Neural progenitor cell (in vitro differentiated cells): Measurements from ENCODE around the gene CCDC178. TPM values are rescaled to one million over a fixed set of nuclear protein-coding genes. Genes with fewer than 3 reads are reported as not detected.

ENCODE experiments used
- DNase-seq: peaks from one replicate; pipeline ENCODE4 v3.0.0-alpha.2; 2016; ENCODE audit warnings: low spot score
- H2AFZ ChIP-seq: fragments of 200-600 bp; sonication (generic); replicated peaks from 2 replicates; pipeline ENCODE4 v1.6.1; 2016; ENCODE audit warnings: antibody characterized with exemption
- H3F3A ChIP-seq: fragments of 200-600 bp; sonication (generic); 2 replicates; pipeline ENCODE4 v1.6.1; 2016; ENCODE audit warnings: antibody characterized with exemption, low read depth
- H3K27ac ChIP-seq: fragments of 200-600 bp; sonication (generic); 2 replicates; pipeline ENCODE4 v1.5.1; 2016; ENCODE audit warnings: mild to moderate bottlenecking
- H3K27me3 ChIP-seq: fragments of 200-600 bp; sonication (generic); 2 replicates; pipeline ENCODE4 v1.6.1; 2016; ENCODE audit warnings: mild to moderate bottlenecking, moderate library complexity
- H3K36me3 ChIP-seq: fragments of 200-600 bp; sonication (generic); 2 replicates; pipeline ENCODE4 v1.5.1; 2016
- H3K4me1 ChIP-seq: fragments of 200-600 bp; sonication (generic); 2 replicates; pipeline ENCODE4 v1.6.1; 2016; ENCODE audit warnings: mixed run types
- H3K4me2 ChIP-seq: fragments of 200-600 bp; sonication (generic); 2 replicates; pipeline ENCODE4 v1.6.1; 2016
- H3K4me3 ChIP-seq: fragments of 200-600 bp; sonication (generic); 2 replicates; pipeline ENCODE4 v1.5.1; 2016
- H3K79me2 ChIP-seq: fragments of 200-600 bp; sonication (generic); 2 replicates; pipeline ENCODE4 v1.6.1; 2016; ENCODE audit warnings: low read depth
- H3K9ac ChIP-seq: fragments of 200-600 bp; sonication (generic); 2 replicates; pipeline ENCODE4 v1.6.1; 2016
- H3K9me3 ChIP-seq: fragments of 200-600 bp; sonication (generic); 2 replicates; pipeline ENCODE4 v1.5.1; 2016; ENCODE audit warnings: low read depth
- H4K20me1 ChIP-seq: fragments of 200-600 bp; sonication (generic); 2 replicates; pipeline ENCODE4 v1.6.1; 2016; ENCODE audit warnings: low read depth
- H3K27ac Mint-ChIP-seq: 3 replicates; pipeline ENCODE4 v1.8.0; 2021; ENCODE audit warnings: mixed read lengths
- H3K27me3 Mint-ChIP-seq: 2 replicates; pipeline ENCODE4 v1.8.0; 2022; ENCODE audit warnings: low read depth, mild to moderate bottlenecking, inconsistent platforms, moderate library complexity, mixed read lengths; ENCODE audit not compliant: insufficient read depth
- H3K36me3 Mint-ChIP-seq: 3 replicates; pipeline ENCODE4 v1.8.0; 2021; ENCODE audit warnings: mixed read lengths
- H3K4me1 Mint-ChIP-seq: 3 replicates; pipeline ENCODE4 v1.8.0; 2021; ENCODE audit warnings: mixed read lengths
- H3K4me3 Mint-ChIP-seq: 3 replicates; pipeline ENCODE4 v1.8.0; 2021; ENCODE audit warnings: mild to moderate bottlenecking, moderate library complexity, mixed read lengths
- H3K9me3 Mint-ChIP-seq: 3 replicates; pipeline ENCODE4 v1.8.0; 2020; ENCODE audit warnings: mixed read lengths
- EZH2 ChIP-seq: fragments of 200-600 bp; sonication (generic); IDR thresholded peaks from 2 replicates; pipeline ENCODE4 v1.6.1; 2017; ENCODE audit warnings: antibody characterized with exemption, mild to moderate bottlenecking, moderate library complexity
- EZH2phosphoT487 ChIP-seq: fragments of 200-600 bp; sonication (generic); IDR thresholded peaks from 2 replicates; pipeline ENCODE4 v1.6.1; 2017; ENCODE audit warnings: antibody characterized with exemption
- total RNA-seq: library from RNA; depleted of rRNA; stranded (reverse); fragments of >200 nt; gene quantifications from 2 replicates; pipeline ENCODE4 v1.2.3, GENCODE V29; 2015; ENCODE audit warnings: low replicate concordance
- TF ChIP-seq, protein P1 (sequence below): fragments of 200-600 bp; sonication (generic); IDR thresholded peaks from 2 replicates; pipeline ENCODE4 v1.5.1; 2017; ENCODE audit warnings: antibody characterized with exemption, mild to moderate bottlenecking

The CCDC178 gene
- total RNA-seq, 1 donor from 2014 or later = 0.51 TPM

GRCh38 chr18:32915516-32915915 lies 525.0 kb downstream of the CCDC178 start:
- Mint-ChIP-seq H3K27ac (no peak overlapping the region), H3K4me3 (no peak overlapping the region), H3K9me3 (no peaks in the 10 kb centered on the region), H3K36me3 (peaks cover 2% of the 10 kb centered on the region), H3K4me1 (peaks cover 12% of the 10 kb centered on the region), H3K27me3 (no peaks in the 10 kb centered on the region)
- no peaks in the 10 kb centered on the region for H3K79me2 ChIP-seq
- H3K27me3 ChIP-seq = no peaks in the 10 kb centered on the region
- TF ChIP-seq EZH2phosphoT487 (no peak), EZH2 (no peak)
- TF ChIP-seq, protein P1, sequence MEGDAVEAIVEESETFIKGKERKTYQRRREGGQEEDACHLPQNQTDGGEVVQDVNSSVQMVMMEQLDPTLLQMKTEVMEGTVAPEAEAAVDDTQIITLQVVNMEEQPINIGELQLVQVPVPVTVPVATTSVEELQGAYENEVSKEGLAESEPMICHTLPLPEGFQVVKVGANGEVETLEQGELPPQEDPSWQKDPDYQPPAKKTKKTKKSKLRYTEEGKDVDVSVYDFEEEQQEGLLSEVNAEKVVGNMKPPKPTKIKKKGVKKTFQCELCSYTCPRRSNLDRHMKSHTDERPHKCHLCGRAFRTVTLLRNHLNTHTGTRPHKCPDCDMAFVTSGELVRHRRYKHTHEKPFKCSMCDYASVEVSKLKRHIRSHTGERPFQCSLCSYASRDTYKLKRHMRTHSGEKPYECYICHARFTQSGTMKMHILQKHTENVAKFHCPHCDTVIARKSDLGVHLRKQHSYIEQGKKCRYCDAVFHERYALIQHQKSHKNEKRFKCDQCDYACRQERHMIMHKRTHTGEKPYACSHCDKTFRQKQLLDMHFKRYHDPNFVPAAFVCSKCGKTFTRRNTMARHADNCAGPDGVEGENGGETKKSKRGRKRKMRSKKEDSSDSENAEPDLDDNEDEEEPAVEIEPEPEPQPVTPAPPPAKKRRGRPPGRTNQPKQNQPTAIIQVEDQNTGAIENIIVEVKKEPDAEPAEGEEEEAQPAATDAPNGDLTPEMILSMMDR = no peak
- H2AFZ ChIP-seq = peak overlapping the region; percentile 57
- H3F3A ChIP-seq = no peaks in the 10 kb centered on the region
- no peaks in the 10 kb centered on the region for H3K9me3 ChIP-seq
- no peaks in the 10 kb centered on the region for H4K20me1 ChIP-seq
- no peak overlapping the region for H3K27ac ChIP-seq
- DNase-seq = no peak
- no peak overlapping the region for H3K4me3 ChIP-seq
- peaks cover under 1% of the 10 kb centered on the region for H3K4me1 ChIP-seq
- H3K36me3 ChIP-seq = no peaks in the 10 kb centered on the region
- H3K4me2 ChIP-seq = no peak overlapping the region
- H3K9ac ChIP-seq = no peak overlapping the region

- TF ChIP-seq EZH2 (no peak), EZH2phosphoT487 (no peak)
- TF ChIP-seq, protein P1 = no peak
- Histone ChIP-seq H3F3A (no peaks in the 10 kb centered on the region), H3K27ac (no peak overlapping the region), H3K27me3 (no peaks in the 10 kb centered on the region), H3K4me2 (no peak overlapping the region), H3K9ac (no peak overlapping the region), H3K36me3 (no peaks in the 10 kb centered on the region), H2AFZ (no peak overlapping the region), H4K20me1 (no peaks in the 10 kb centered on the region), H3K4me1 (peaks cover 12% of the 10 kb centered on the region), H3K79me2 (no peaks in the 10 kb centered on the region), H3K9me3 (no peaks in the 10 kb centered on the region), H3K4me3 (no peak overlapping the region)
- no peaks in the 10 kb centered on the region for H3K27me3 Mint-ChIP-seq
- peaks cover 2% of the 10 kb centered on the region for H3K36me3 Mint-ChIP-seq
- no peak overlapping the region for H3K27ac Mint-ChIP-seq
- DNase-seq = no peak
- no peak overlapping the region for H3K4me3 Mint-ChIP-seq
- peaks cover 32% of the 10 kb centered on the region for H3K4me1 Mint-ChIP-seq
- peaks cover under 1% of the 10 kb centered on the region for H3K9me3 Mint-ChIP-seq
These were observed 528.7 kb downstream of the CCDC178 start for GRCh38 chr18:32911660-32912284.

DNA sequence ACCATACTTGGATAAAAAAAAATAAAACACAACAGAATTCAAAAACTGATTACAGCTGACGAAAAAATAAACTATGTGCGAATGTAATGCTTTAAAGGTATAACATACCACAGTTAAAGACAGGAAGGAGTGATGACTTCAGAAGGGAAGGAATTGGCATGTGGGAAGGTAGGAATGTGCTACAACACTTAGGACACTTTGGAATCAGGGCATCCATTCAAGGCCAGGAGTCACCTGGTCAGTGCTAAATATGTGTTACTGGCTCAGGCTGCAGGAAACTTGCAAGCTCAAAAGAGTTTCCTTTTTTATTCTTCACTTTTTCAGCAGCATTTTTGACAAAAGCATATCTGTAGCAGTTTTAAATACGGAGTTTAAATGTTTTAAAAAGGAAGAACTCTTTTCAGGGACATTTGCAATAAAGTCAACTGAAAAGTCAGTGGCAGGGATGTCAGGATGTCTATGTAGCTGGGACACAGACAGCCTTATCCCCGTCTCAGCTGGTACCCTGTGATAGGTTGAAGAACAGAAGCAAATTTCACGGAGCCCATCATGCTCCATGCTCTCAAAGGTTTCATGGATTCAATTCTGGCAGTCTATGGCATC lies 529.7 kb downstream of the CCDC178 start:
- H3K27ac ChIP-seq = no peak overlapping the region
- no peaks in the 10 kb centered on the region for H3K9me3 ChIP-seq
- H3K4me1 ChIP-seq = peaks cover 12% of the 10 kb centered on the region
- no peaks in the 10 kb centered on the region for H3K36me3 ChIP-seq
- no peak overlapping the region for H3K4me3 ChIP-seq
- H3K27me3 ChIP-seq = no peaks in the 10 kb centered on the region
- DNase-seq = no peak
- H4K20me1 ChIP-seq = no peaks in the 10 kb centered on the region
- H3K9me3 Mint-ChIP-seq = peaks cover 3% of the 10 kb centered on the region
- H3K27ac Mint-ChIP-seq = no peak overlapping the region
- H3K36me3 Mint-ChIP-seq = peaks cover 2% of the 10 kb centered on the region
- H3K9ac ChIP-seq = no peak overlapping the region
- H3K4me3 Mint-ChIP-seq = no peak overlapping the region
- H2AFZ ChIP-seq = no peak overlapping the region
- no peak overlapping the region for H3K4me2 ChIP-seq
- H3K79me2 ChIP-seq = no peaks in the 10 kb centered on the region
- no peaks in the 10 kb centered on the region for H3F3A ChIP-seq
- H3K27me3 Mint-ChIP-seq = no peaks in the 10 kb centered on the region
- H3K4me1 Mint-ChIP-seq = peaks cover 32% of the 10 kb centered on the region
- TF ChIP-seq EZH2 (no peak), EZH2phosphoT487 (no peak)
- TF ChIP-seq, protein P1 = no peak
